GM19023 (cell line): ENCODE data around the gene KCNK15.

Experiments
- ATAC-seq: cut with Tn5 transposase; IDR thresholded peaks from one replicate; pipeline ENCODE4 v1.9.1; 2021; ENCODE audit warnings: mild to moderate bottlenecking, moderate library complexity; ENCODE audit not compliant: unreplicated experiment

KCNK15 gene

DNA sequence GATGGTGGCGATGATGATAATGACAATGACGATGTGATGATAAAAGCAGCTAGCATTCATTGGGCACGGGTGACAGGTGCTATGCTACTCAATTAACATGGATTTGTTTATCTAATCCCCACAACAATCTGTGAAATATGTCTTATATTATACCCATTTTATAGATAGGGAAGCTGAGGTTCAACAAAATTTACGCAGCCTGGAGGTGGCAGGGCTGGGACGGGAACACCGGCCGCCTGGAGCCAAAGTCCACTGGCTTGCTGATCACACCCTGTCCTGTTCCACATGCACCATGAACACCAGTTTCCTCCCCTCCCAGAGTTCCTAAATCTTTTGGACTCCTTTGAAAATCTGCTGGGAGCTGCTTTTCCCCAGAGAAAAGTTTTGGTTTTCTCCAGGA, 41.6 kb downstream of the KCNK15 start:
- no peak for ATAC-seq

DNA sequence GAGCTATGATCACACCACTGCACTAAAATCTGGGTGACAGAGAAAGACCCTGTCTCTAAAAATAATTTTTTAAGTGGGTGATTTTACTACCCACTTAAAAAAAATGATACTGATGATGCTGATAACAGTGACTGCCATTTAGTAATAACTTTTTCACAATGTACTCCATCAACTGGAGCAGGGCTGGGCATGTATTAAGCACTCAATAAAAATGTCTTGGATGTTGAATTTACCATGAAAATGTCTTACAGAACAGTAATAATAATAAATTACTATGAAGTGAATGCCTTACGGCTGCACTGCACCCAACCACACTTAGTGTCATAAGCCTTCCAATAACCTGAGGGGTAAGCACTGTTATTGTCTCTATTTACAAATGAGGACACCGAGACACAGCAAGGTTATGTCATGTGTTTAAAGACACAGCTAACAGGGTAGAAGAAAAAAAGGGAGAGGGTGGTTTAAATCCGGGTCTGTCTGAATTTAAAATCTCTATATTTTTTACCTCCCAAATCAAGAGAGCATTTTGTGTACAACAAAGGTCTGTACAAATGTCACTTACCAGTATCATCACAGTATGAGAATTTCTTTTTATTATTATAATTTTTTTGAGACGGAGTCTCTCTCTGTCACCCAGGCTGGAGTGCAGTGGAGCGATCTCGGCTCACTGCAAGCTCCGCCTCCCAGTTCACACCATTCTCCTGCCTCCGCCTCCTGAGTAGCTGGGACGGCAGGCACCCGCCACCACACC, 43.2 kb downstream of the KCNK15 start:
- ATAC-seq, result no peak

DNA sequence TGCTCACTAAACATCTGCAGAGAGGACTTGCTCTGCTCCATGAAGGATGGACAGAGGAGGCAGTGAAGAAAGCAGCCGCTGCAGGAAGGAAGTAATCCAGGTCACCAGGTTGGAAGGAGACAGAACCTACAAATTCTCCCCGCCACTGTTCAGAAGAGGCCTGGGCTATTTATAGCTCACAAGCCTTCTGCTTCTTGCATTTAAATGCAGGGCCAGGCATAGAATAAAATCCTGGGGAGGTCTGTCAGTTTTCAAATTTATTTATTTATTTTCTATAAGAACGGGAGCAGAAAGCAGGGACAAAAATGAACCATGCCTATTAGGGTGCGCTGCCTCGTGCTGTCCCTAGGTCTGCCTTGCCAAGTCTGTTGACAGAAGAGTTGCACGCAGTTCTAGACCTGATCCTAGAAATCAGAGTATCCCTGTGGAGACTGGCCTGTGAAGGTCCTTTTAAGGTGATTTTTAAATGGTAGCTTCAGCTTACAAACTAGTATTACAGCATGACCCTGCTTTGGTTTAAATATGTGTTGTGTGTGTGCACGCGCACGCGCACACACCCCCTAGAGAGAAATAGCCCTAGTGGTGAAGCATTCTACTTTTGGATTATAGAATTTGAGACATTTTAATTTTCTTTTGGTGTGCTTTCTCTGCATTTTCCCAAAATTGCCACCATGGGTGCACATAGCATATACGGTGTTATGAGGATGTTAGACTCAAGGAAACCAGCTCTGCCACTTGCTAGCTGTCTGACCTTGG, 45.2 kb downstream of the KCNK15 start:
- no peak for ATAC-seq

DNA sequence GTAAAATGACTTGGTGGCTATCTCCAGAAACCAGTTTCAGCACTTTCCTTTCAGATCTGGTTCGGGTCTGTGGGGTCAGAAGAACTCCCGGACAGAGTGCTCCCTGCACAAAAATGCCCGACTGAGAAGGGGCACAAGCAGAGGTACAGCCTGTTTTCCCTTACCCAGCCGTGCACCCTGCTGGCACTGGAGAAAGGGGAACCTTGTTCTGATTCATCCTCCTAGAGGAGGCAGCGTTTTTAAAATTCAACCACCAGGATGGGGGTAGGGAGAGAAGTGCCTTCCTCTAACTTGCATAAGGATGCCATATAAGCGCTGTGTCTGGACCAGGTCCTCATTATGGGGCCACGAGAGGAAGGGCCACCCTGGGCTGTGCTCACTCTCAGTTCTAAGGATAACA, 47.1 kb downstream of the KCNK15 start:
- ATAC-seq, result no peak

DNA sequence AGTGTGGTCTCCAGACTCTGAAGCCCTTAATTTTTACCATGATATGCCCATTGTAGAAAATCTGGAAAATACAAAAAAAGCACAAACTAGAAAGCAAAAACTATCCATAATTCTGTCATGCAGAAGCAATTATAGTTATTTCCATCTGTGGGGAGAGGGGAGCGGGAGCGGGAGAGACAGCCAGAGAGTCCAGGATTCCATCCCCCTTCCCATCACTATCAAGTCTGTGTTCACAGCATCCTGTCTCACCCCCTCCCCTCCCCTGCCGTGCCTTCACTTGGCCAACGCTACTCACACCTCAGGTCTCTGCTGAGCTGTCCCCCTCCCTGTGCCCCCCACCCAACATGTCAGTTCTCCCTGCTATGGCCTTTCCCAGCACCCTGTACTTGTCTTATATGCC, 50.2 kb downstream of the KCNK15 start:
- ATAC-seq, result no peak

DNA sequence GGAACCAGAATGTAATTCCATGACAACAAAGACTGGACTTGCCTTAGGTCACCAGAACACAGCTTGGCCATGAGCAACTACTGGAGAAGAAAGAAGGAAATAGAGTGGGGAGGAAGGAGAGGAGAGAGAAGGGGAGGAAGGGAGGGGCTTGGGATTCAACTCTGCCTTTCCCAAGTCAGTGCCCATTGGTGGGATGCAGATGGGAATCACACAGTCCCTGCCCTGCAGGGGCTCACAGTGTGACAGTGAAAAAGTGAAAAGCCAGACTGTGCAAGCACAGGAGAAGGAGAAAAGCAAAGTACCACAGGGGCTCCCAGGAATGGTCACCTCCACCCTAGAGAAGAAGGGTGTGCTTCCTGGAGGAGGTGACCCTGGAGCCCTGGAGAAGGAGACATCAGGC, 50.6 kb downstream of the KCNK15 start:
- ATAC-seq, result no peak

DNA sequence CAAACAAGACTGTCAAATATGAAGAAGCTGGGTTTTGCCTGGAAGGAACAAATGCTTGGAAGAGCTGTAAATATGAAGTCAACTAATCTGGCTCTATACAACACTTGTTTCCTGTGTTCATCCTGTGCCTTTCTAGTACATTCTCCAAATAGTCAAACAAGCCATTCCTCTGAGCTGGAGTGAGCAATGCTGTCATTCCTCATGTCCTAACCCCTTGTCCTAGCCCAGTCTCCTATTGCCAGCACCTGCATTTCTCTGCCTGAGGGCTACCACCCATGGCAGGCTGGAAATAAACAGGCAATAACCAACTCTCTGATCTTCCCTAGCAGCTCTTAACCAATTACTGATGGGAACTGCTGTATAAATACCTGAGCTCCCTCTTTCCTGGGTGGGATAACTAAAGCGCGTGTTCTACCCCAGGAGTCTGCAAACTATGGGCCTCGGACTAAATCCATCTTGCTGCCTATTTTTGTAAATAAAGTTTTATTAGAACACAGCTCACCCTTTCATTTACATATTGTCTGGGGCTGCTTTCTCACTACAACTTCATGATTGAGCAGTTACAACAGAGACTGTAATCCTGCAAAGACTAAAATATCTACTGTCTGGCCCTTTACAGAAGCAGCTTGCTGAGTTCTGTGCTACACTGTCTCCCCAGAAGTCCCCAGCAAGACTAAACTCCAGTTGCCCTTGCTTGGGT, 51.2 kb downstream of the KCNK15 start:
- ATAC-seq, result no peak

DNA sequence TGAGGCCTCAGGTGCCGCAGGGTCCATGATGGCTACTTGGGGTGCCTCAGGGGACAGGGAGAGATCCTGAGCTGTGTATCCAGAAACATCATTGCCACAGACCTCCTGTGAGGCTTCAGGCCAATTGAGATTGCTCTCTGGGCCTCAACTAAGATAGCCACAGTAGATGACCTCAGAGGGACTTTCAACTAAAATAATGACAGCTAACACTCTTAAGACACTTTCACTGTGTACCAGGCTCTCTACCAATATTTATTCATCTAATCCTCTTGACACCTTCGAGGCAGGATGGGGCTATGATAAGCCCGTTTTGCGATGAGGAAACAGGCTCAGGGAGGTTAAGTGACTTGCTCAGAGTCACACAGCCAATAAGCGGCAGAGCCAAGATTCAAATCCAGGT, 54.0 kb downstream of the KCNK15 start:
- no peak for ATAC-seq

DNA sequence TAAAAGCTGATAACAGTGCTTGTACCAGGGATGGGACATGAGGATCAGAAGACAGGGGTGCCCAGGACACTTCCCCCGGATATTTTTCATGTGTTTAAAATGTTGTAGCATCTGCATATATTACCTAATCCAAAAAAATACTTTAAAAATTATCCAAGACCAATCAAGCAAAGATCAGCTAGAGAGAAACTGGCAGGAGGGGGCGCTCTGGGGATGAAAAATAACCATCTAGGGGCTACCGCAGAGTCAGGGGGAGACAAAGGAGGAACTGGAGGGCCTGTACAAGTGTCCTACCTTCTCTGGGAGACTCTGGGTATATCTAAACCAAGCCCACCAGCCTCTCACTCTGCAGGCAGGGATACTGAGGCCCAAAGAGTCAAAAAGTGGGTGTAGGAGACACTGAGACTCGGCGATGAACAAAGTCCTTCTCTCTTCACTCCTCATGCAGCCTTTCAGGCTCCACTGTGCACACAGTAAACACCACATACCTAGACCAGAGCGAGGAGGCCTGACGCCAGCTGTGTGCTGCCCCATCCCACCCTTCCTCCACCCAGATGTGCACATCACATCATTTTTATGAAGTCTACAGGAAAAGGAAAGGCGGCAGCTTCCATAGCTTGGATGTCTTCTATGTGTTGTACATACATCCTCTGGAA, 54.9 kb downstream of the KCNK15 start:
- ATAC-seq, result no peak
